ENCODE results near the gene FIBP. TPM values are rescaled to one million over a fixed set of nuclear protein-coding genes. Genes with fewer than 3 reads are reported as not detected.
A peak's percentile ranks its signal among the peaks of the same experiment; 100 is the strongest.

Gene FIBP
- total RNA-seq, 1 donor from 2014 or later, result 103 TPM

DNA sequence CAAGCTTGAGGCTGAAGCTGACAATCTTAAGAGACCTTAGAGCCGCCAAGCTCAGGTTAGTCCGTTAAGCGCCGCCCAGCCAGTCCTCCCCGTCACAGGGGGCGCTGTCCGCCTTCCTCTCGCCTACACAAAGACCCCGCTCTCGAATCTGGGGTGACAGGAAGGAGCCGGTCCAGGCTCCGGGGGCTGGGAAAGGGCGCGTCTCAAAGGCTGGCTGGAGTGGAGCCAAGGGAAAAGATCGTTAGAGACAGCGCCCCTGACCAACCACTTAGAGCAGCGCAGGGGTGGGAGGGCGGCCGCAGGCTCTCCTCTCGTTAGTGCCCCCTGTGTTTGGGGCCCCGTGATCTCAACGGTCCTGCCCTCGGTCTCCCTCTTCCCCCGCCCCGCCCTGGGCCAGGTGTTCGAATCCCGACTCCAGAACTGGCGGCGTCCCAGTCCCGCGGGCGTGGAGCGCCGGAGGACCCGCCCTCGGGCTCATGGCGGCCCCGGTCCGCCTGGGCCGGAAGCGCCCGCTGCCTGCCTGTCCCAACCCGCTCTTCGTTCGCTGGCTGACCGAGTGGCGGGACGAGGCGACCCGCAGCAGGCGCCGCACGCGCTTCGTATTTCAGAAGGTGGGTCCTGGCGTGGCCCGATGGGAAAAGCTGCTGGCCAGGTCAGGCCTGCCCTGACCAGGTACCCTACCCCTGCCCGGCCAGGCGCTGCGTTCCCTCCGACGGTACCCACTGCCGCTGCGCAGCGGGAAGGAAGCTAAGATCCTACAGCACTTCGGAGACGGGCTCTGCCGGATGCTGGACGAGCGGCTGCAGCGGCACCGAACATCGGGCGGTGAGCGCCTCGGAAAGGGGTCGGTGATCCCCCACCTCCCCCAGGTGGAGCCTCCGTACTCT lies 27.8 kb downstream of the FIBP start, which contains the start of gene MUS81:
MUS81 (plus strand) TSS at position 156 of the 887 bp plus-strand sequence; CDS start at position 477, 321 bp downstream.
- TF ChIP-seq CTCF (IDR thresholded peaks at IDR 0.05; ENCODE audit: insufficient read depth, low read length, severe bottlenecking), result peak; percentile 95
- Histone ChIP-seq H3K4me3 (ENCODE audit: low read depth, low read length) (peak within 1 kb of the TSS; percentile 98), H3K27me3 (ENCODE audit: control insufficient read depth, insufficient read depth, low read length) (no peaks in the 10 kb centered on the region), H3K36me3 (ENCODE audit: control insufficient read depth, insufficient read depth, low read length) (peaks cover 43% of the 10 kb centered on the region)
- DNase-seq (ENCODE audit: low read depth), result peak; percentile 95
- FAIRE-seq, result no peak

- DNase-seq (ENCODE audit: low read depth) (no peak), FAIRE-seq (no peak)
- Histone ChIP-seq H3K4me3 (ENCODE audit: low read depth, low read length) (peak overlapping the region; percentile 98), H3K36me3 (ENCODE audit: control insufficient read depth, insufficient read depth, low read length) (peaks cover 44% of the 10 kb centered on the region), H3K27me3 (ENCODE audit: control insufficient read depth, insufficient read depth, low read length) (no peaks in the 10 kb centered on the region)
- TF ChIP-seq CTCF (IDR thresholded peaks at IDR 0.05; ENCODE audit: insufficient read depth, low read length, severe bottlenecking), result no peak
These were observed 28.4 kb downstream of the FIBP start for GRCh38 chr11:65859812-65860277.

GRCh38 chr11:65859095-65859811 lies 29.0 kb downstream of the FIBP start:
- DNase-seq (ENCODE audit: low read depth) (peak; percentile 91), FAIRE-seq (no peak)
- peak overlapping the region; percentile 98 for H3K4me3 ChIP-seq (ENCODE audit: low read depth, low read length)
- peak; percentile 11 for TF ChIP-seq CTCF (IDR thresholded peaks at IDR 0.05; ENCODE audit: insufficient read depth, low read length, severe bottlenecking)
- peaks cover 44% of the 10 kb centered on the region for H3K36me3 ChIP-seq (ENCODE audit: control insufficient read depth, insufficient read depth, low read length)
- H3K27me3 ChIP-seq (ENCODE audit: control insufficient read depth, insufficient read depth, low read length), result no peaks in the 10 kb centered on the region

GRCh38 chr11:65858681-65859087 lies 29.6 kb downstream of the FIBP start:
- DNase-seq (ENCODE audit: low read depth), result peak; percentile 45
- Histone ChIP-seq H3K27me3 (ENCODE audit: control insufficient read depth, insufficient read depth, low read length) (no peaks in the 10 kb centered on the region), H3K4me3 (ENCODE audit: low read depth, low read length) (peak overlapping the region; percentile 98), H3K36me3 (ENCODE audit: control insufficient read depth, insufficient read depth, low read length) (peaks cover 41% of the 10 kb centered on the region)
- FAIRE-seq, result no peak
- TF ChIP-seq CTCF (IDR thresholded peaks at IDR 0.05; ENCODE audit: insufficient read depth, low read length, severe bottlenecking), result no peak

DNA sequence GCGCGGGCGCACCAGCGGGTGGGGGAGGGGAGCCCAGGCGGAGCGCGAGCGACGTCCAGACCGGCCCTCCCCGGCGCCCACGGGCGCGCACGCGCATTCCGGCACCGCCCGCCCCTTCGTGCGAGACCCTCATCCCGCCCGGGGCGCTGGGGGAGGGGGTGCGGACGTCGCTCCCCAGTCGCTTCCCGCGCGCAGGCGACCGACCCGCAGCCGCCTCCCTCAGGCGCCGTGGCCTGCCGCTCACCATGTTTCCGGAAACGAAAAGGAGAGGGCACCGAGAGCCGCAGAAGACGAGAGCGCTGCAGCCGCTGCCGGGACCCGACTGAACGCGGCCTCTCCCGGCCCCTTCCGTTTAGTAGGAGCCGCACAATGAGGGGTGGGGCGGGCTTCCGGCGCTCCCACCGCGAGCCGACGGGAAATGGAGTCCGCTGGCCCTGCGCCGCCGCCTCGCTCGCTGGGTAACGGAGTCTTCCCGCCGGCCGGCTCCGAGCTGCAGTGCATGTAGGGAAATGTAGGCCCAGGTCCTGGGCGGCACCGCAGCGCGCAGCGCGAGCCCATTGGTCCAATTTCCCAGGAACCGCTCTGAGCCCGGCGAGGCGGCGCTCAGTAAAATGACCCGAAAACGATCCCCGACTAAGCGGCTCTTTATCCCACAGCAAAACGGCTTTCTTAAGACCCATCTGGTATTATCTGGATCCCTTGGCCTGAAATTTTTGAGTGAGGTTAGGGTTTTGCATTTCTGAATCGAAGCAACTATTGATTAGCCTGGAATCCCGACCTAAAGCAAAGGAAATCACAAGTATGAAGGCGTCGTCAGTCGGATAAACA lies 30.2 kb downstream of the FIBP start, which contains the start of gene CFL1:
CFL1 (minus strand) TSS at position 328 of the 828 bp plus-strand sequence; CDS start at position 247, 81 bp downstream.
- TF ChIP-seq CTCF (IDR thresholded peaks at IDR 0.05; ENCODE audit: insufficient read depth, low read length, severe bottlenecking), result no peak
- H3K36me3 ChIP-seq (ENCODE audit: control insufficient read depth, insufficient read depth, low read length), result peaks cover 44% of the 10 kb centered on the region
- FAIRE-seq (no peak), DNase-seq (ENCODE audit: low read depth) (peak; percentile 90)
- H3K27me3 ChIP-seq (ENCODE audit: control insufficient read depth, insufficient read depth, low read length), result no peaks in the 10 kb centered on the region
- H3K4me3 ChIP-seq (ENCODE audit: low read depth, low read length), result peak within 1 kb of the TSS; percentile 98

Data from bronchial epithelial cell (primary cell).